HG03175 (cell line): ENCODE data around the gene AFF3.

Experiments used
- ATAC-seq: cut with Tn5 transposase; IDR thresholded peaks from one replicate; pipeline ENCODE4 v1.9.1; 2021; ENCODE audit warnings: mild to moderate bottlenecking, moderate library complexity; ENCODE audit not compliant: unreplicated experiment

Gene AFF3

DNA sequence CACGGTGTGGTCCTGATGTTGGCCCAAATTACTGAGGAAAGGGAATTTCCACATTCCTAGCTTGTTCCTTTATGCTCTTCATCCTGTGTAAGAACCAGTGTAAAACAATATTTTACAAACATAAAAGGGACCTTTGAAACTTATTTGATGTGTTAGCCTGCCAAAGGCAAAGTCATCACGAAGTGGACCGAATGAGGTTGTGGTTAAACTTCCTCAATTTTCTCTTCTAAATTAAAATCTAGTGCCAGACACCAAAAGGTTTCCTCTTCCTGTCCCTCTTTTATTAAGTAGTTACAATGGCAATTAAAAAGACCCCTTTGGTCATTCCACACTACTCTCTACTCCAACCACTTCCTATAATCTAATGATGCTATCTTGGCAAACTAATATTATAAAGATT is 279.8 kb downstream of the AFF3 start:
- ATAC-seq = no peak

DNA sequence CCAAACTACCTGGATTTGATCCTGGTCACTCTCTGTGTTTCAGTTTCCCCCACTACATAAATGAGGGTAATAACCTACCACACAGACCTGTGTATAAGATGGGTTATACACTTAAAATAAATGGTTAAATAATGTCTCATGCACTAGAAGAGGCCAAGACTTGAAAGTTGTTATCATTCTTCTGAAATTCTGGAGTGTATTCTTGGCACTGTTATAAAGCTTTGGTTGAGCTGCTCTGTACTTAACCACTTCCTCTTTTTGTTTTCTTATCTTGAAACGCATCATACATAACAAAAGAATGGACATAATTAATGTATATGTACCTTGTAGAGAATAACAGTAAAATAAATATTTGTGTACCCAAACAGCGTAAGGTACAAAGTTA is 281.0 kb downstream of the AFF3 start:
- no peak for ATAC-seq

GRCh38 chr2:99860720-99861375 is 281.5 kb downstream of the AFF3 start:
- ATAC-seq = no peak

DNA sequence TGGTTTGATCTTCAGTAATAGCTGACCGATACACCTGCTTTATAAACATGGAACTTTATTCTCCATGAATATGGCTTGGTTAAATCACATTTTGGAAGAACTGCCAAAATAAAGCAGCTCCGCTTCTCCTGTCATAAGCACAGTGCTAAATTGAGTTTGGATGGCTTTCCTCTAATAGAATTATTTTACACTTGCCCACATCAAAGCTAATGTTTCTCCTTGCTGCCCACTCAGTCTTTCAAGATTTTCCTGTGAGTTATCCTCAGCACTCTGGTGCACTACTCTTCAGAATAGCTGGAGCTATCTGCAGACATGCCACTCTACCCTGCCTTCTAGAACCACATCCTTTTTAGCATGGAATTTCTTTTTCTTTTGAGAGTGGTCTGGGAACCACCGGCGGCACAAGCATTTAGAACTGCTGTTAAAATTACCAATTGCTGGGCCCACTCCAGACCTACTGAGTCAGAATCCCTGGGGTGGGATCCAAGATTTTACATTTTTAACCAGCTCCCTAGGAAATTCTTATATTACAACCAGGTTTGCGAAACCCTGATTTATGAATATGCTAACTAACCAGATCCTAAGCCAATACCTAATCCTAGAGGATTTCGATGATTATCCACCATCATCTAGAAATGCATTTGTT is 283.3 kb downstream of the AFF3 start:
- ATAC-seq = no peak

DNA sequence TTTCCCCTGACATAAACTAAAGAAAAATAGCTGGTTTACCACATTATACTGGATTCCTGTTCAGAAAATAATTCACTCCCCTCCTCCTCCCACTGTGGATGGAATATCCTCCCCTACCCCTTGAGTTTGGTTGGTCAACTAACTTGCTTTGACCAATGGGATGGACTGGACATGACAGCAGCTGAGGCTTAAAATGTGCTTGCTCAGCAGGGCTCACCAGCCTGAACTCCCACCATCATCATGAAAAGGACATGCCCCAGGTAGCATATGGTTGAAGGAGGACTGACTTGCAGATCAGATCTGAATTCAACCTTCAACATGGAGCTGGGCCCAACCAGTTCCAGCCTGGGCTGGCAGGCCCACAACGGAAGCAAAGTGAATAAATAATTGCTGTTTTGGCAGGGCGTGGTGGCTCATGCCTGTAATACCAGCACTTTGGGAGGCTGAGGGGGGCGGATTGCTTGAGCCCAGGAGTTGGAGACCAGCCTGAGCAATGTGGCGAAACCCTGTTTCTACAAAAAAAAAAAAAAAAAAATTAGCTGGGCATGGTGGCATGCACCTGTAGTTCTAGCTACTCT is 284.4 kb downstream of the AFF3 start:
- no peak for ATAC-seq

DNA sequence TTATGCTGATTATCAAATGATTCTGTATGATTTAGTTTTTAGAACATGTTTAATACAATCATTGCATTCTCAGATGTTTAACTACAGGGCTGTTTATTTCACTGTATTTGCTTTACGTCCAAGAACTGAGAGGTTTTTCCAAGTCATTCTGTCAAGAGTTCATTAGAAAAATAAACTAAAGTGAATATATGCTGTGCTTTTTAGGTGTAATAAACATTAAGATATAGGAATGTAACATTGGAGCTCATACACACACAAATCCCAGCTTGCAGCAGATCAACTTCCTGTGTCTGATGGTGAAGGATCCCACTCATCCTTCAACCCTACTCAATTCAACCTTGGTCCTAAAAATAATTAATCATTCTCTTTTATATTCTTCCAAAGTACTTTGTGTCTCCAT is 285.0 kb downstream of the AFF3 start:
- no peak for ATAC-seq

DNA sequence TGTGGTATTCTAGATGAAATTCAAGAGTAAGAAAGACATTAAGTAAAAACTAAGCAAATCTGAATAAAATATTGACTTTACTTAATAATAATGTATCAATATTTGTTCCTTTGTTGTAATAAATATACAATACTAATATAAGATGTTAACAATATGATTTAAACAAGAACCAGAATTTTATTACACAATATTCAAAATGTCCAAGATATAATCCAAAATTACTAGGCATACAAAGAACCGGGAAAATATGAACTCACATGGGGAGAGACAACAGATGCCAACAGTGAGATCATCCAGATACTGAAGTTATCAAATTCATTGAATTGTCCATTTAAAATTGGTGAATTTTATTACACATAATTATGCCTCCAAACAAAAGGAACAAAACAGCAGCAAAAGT is 286.3 kb downstream of the AFF3 start:
- ATAC-seq = no peak

- ATAC-seq = no peak
Observed at GRCh38 chr2:99854236-99854852, 288.0 kb downstream of the AFF3 start.

- ATAC-seq = no peak
Observed at GRCh38 chr2:99852956-99853355, 289.4 kb downstream of the AFF3 start.

- no peak for ATAC-seq
Observed at GRCh38 chr2:99852376-99852934, 289.9 kb downstream of the AFF3 start.

GRCh38 chr2:99851811-99852210 is 290.6 kb downstream of the AFF3 start:
- no peak for ATAC-seq

DNA sequence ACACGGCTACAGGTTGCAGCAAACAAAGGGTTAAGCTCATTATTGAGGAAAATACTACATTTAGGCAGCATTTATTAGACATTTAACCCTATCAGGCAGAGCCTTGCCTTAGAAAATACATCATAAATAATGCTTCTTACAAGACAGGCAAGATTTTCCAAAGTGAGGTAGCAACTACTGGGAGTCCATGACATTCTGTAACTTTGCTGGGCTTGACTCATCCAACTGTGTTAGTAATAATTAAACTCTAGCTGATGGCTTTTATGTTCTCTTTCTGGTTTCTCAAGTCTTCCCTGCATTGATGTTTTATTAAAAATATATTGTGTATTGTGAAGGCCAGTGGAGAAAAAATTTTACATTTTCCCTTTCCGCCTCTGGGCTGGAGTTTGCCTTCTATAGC is 291.3 kb downstream of the AFF3 start:
- no peak for ATAC-seq

DNA sequence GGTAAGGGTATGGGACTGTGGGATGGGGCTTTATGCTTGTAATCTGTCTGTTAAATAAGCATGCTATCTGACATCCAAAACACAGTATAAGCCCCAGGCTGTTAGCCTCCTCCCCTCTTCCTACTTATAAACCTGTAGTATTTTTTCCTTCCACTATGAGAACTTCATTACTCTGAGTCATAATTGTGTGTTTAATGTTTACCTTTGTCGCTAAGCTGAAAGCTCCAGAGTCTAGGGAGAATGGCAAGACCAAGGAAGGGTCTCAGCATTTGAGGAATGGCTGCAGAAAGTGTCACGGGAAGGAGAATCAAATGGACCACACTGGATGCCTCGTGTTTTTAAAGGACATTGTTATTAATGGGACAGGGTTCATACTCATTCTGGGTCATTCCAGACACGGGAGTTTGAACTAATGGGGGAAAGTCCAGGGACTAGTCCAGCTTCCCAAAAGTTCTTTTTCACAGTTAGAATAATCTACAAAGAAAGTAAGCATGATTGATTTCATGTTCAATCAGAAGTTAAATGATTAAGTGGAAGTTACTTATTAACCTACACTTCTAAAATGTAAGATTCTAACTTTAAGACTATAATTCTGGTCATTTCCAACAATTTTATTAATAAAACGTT is 292.2 kb downstream of the AFF3 start:
- ATAC-seq = no peak

GRCh38 chr2:99846462-99847107 is 295.8 kb downstream of the AFF3 start:
- ATAC-seq = no peak

GRCh38 chr2:99845296-99845695 is 297.1 kb downstream of the AFF3 start:
- no peak for ATAC-seq

- no peak for ATAC-seq
Observed at GRCh38 chr2:99842451-99842850, 299.9 kb downstream of the AFF3 start.

DNA sequence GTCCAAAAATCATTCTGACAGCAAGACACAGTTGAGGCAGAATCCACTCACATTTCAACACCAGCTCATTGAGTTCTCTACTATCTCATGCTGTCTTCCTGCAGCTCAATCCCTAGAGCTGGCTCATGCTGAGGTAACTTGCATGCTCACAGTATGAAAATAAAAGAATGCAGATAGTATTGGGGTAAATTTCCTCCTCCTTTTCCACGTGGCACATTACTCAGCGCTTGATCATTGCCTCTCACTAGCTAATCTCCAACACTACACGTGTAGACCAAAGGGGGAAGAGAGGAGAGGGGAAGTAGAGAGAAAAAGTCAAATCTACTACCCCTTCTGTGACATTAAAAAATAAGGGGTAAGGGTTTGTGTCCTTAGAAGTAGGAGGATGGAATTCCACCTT is 300.6 kb downstream of the AFF3 start:
- no peak for ATAC-seq

GRCh38 chr2:99840831-99841230 is 301.6 kb downstream of the AFF3 start:
- ATAC-seq = no peak

GRCh38 chr2:99836690-99837605 is 305.4 kb downstream of the AFF3 start:
- no peak for ATAC-seq

DNA sequence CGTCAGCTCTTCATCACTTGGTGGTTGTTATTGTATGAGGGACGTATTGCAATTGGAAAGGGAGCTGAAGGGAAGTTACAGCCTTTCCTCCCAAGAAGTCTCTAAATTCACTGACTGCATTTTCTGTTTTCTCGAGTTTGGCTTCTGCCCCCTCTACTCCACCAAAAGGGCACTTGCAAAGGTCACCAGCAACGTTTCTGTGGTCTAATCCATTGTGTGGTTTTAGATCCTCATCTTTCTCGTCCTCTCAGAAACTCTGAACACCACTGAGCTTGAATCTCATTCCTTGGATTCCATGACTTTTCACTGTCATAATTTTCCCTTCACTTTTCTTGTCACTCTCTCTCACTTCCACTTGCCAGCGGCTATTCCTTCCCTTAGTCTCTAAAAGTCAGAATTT is 308.0 kb downstream of the AFF3 start:
- no peak for ATAC-seq
